Lung microvascular endothelial cell (primary cell): ENCODE data around the gene PSMG1. TPM values are rescaled to one million over a fixed set of nuclear protein-coding genes. Genes with fewer than 3 reads are reported as not detected.
A peak's percentile ranks its signal among the peaks of the same experiment; 100 is the strongest.
"Not testable (repeated sequence)": the region's sequence is repeated elsewhere in the genome, so short reads cannot be mapped to it uniquely, and the experiment has no call there.

Source experiments
- DNase-seq, 2 donors: peaks; one replicate each; pipeline versions ENCODE4 v3.0.0 to v3.0.0-alpha.2; 2010; ENCODE audit warnings: low read depth in 2 of 2
- total RNA-seq: library from RNA; depleted of rRNA; stranded (reverse); fragments of >200 nt; gene quantifications from 2 replicates; pipeline ENCODE4 v1.2.1, GENCODE V29; 2014

The PSMG1 gene
- total RNA-seq, 1 donor from 2014 or later, result 58.9 TPM

GRCh38 chr21:39159342-39160063 is 23.7 kb downstream of the PSMG1 start:
- no peak for DNase-seq

- not testable (repeated sequence) for DNase-seq
These were observed 26.0 kb downstream of the PSMG1 start for GRCh38 chr21:39157241-39157640.

GRCh38 chr21:39156024-39156423 is 27.2 kb downstream of the PSMG1 start:
- DNase-seq, result no peak

GRCh38 chr21:39155578-39155977 is 27.7 kb downstream of the PSMG1 start:
- DNase-seq, result no peak

GRCh38 chr21:39153842-39154241 is 29.4 kb downstream of the PSMG1 start:
- no peak for DNase-seq

GRCh38 chr21:39153373-39153772 is 29.9 kb downstream of the PSMG1 start:
- peak in 1 of 2 donors; percentile 30 for DNase-seq

- DNase-seq, result no peak
These were observed 31.0 kb downstream of the PSMG1 start for GRCh38 chr21:39152271-39152670.

- DNase-seq, result no peak
These were observed 32.4 kb downstream of the PSMG1 start for GRCh38 chr21:39150877-39151276.

- DNase-seq, result no peak
These were observed 32.9 kb downstream of the PSMG1 start for GRCh38 chr21:39150316-39150715.

- no peak for DNase-seq
These were observed 33.4 kb downstream of the PSMG1 start for GRCh38 chr21:39149882-39150281.

GRCh38 chr21:39148975-39149374 is 34.3 kb downstream of the PSMG1 start:
- no peak for DNase-seq

- no peak for DNase-seq
These were observed 39.1 kb downstream of the PSMG1 start for GRCh38 chr21:39144191-39144590.

- peak in 1 of 2 donors; percentile 37 for DNase-seq
These were observed 40.3 kb downstream of the PSMG1 start for GRCh38 chr21:39142972-39143371.

GRCh38 chr21:39141502-39141901 is 41.7 kb downstream of the PSMG1 start:
- DNase-seq, result no peak

GRCh38 chr21:39137248-39138178 is 45.7 kb downstream of the PSMG1 start:
- no peak for DNase-seq

GRCh38 chr21:39136711-39137110 is 46.5 kb downstream of the PSMG1 start:
- no peak for DNase-seq

GRCh38 chr21:39136138-39136537 is 47.1 kb downstream of the PSMG1 start:
- DNase-seq, result peak; percentile 50 to 69

- no peak for DNase-seq
These were observed 48.9 kb downstream of the PSMG1 start for GRCh38 chr21:39134288-39134810.

- no peak for DNase-seq
These were observed 51.0 kb downstream of the PSMG1 start for GRCh38 chr21:39132248-39132647.

- DNase-seq, result no peak
These were observed 51.5 kb downstream of the PSMG1 start for GRCh38 chr21:39131791-39132190.

GRCh38 chr21:39127506-39127905 is 55.7 kb downstream of the PSMG1 start:
- no peak for DNase-seq

GRCh38 chr21:39126486-39126806 is 56.8 kb downstream of the PSMG1 start:
- no peak for DNase-seq
